OCI-LY7 (cell line): ENCODE results near the gene PRRX2. TPM values are rescaled to one million over a fixed set of nuclear protein-coding genes. Genes with fewer than 3 reads are reported as not detected.
"Not testable (repeated sequence)": the region's sequence is repeated elsewhere in the genome, so short reads cannot be mapped to it uniquely, and the experiment has no call there.

Experiments used
- BruUV-seq: library from RNA; stranded (reverse); fragments of 400-500 nt; replicated peaks from 2 replicates; lab custom pipeline; 2021; lab: Mats Ljungman, UMichigan
- CTCF ChIA-PET: fragments of 300-600 bp; sonication (Branson Sonifier 250); formaldehyde crosslinking; loops from one replicate; lab custom pipeline; 2022; ENCODE audit warnings: antibody characterized with exemption; ENCODE audit not compliant: unreplicated experiment; lab: Charles Lee
- POLR2A ChIA-PET: fragments of 300-600 bp; sonication (Branson Sonifier 250); formaldehyde crosslinking; loops from one replicate; lab custom pipeline; 2022; ENCODE audit warnings: antibody characterized with exemption; lab: Charles Lee
- DNase-seq: peaks from one replicate; pipeline ENCODE4 v3.0.0-alpha.2; 2015; ENCODE audit warnings: low spot score
- H2AFZ ChIP-seq: fragments of 200-600 bp; sonication (generic), shearing (Covaris generic); 2 replicates; pipeline ENCODE4 v1.6.1; 2014; ENCODE audit warnings: mild to moderate bottlenecking, antibody characterized with exemption, low read length, moderate library complexity
- H3K27ac ChIP-seq: fragments of 200-600 bp; sonication (generic); 2 replicates; pipeline ENCODE4 v1.5.1; 2014; ENCODE audit warnings: mixed run types, low read depth, mild to moderate bottlenecking, moderate library complexity, low read length, inconsistent platforms; ENCODE audit not compliant: poor library complexity, severe bottlenecking
- H3K36me3 ChIP-seq: fragments of 200-600 bp; sonication (generic); 2 replicates; pipeline ENCODE4 v1.6.1; 2014; ENCODE audit warnings: mild to moderate bottlenecking, antibody characterized with exemption, low read length, moderate library complexity, mixed read lengths; ENCODE audit not compliant: insufficient read depth
- H3K4me1 ChIP-seq: fragments of 200-600 bp; sonication (generic); 2 replicates; pipeline ENCODE4 v1.5.1; 2014; ENCODE audit warnings: mild to moderate bottlenecking, low read length; ENCODE audit not compliant: insufficient read depth, poor library complexity, severe bottlenecking
- H3K4me2 ChIP-seq: fragments of 200-600 bp; sonication (generic); 2 replicates; pipeline ENCODE4 v1.6.1; 2014; ENCODE audit warnings: mild to moderate bottlenecking, low read length
- H3K4me3 ChIP-seq: fragments of 200-600 bp; sonication (generic); 2 replicates; pipeline ENCODE4 v1.5.1; 2014; ENCODE audit warnings: mild to moderate bottlenecking, low read depth, low read length; ENCODE audit not compliant: poor library complexity, severe bottlenecking
- H3K79me2 ChIP-seq: fragments of 200-600 bp; sonication (generic); 2 replicates; pipeline ENCODE4 v1.6.1; 2016; ENCODE audit warnings: low read depth, mild to moderate bottlenecking, low read length, moderate library complexity, mixed read lengths; ENCODE audit not compliant: insufficient read depth
- H3K9me2 ChIP-seq: fragments of 200-600 bp; sonication (generic); 2 replicates; pipeline ENCODE4 v1.6.1; 2016; ENCODE audit warnings: mild to moderate bottlenecking, low read length, mixed read lengths; ENCODE audit not compliant: insufficient read depth
- H3K9me3 ChIP-seq: fragments of 200-600 bp; sonication (generic); 2 replicates; pipeline ENCODE4 v1.6.1; 2014; ENCODE audit warnings: mild to moderate bottlenecking, mixed run types, low read length, mixed read lengths
- H4K20me1 ChIP-seq: fragments of 200-600 bp; sonication (generic); 2 replicates; pipeline ENCODE4 v1.6.1; 2014; ENCODE audit warnings: mild to moderate bottlenecking, antibody characterized with exemption, low read length, moderate library complexity, mixed read lengths; ENCODE audit not compliant: insufficient read depth
- EZH2phosphoT487 ChIP-seq: fragments of 200-600 bp; sonication (generic); IDR thresholded peaks from 2 replicates; pipeline ENCODE4 v1.6.1; 2018; ENCODE audit warnings: low read depth, borderline replicate concordance, mild to moderate bottlenecking, mixed run types, antibody characterized with exemption, low read length, moderate library complexity, mixed read lengths
- intact Hi-C: fragments of 100-400 bp; cut with micrococcal nuclease; formaldehyde crosslinking; loops from one replicate; pipeline ENCODE4 v1.10.0; 2022; ENCODE audit not compliant: unreplicated experiment
- total RNA-seq, 2 experiments: library from RNA; depleted of rRNA in 1 of 2; stranded (reverse); fragments of >200 nt in 1 of 2; shearing (Covaris generic) in 1 of 2; gene quantifications; 2 replicates each; pipeline ENCODE4 v1.2.3, GENCODE V29; 2014 to 2022
- TF ChIP-seq, protein P1 (sequence below): fragments of 200-600 bp; sonication (generic); conservative IDR thresholded peaks from 2 replicates; pipeline ENCODE4 v1.5.1; 2014; ENCODE audit warnings: mild to moderate bottlenecking, antibody characterized with exemption, low read length, moderate library complexity, mixed read lengths

PRRX2 gene
- total RNA-seq, 2 experiments from 2014 or later = not detected

DNA sequence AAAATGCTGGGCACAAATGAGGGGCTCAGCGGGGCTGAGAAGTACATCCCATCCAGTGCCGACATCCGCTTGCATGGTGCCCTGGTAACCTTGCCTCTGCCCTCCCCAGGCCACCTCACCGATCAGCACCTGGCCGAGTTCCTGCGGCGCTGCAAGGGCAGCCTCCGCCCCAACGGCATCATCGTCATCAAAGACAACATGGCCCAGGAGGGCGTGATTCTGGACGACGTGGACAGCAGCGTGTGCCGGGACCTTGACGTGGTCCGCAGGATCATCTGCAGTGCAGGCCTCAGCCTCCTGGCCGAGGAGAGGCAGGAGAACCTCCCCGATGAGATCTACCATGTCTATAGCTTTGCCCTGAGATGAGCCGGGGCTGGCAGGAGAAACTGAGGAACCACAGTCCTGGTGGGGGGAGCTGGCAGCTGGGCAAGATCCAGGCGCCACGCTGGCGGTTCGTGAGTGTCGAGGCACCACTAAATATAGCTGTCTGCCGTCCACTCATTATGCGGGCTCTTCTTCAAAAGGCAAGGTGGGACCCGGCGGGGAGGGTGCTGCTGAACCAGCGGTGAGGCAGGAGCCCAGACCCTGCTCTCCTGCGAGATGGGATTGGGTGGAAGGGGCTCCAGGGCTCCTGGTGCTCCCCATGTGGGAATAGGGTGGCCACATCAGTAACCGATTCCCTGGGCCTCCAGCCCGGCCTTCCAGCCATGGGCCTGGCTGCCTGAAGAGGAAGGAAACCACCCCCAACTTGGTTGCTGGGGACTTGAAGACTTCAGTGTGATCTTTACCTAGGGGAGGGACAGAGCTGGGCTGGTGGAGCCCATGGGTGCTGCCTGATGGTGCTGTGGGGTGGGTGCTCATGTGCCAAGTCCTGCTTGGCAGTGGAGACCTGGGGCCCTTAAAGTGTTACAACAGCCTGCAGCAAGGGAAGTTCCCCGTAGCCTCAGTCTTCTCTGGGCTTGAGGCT, 30.1 kb upstream of the PRRX2 start:
- Histone ChIP-seq H3K4me2 (no peak overlapping the region), H3K79me2 (peaks cover 34% of the 10 kb centered on the region), H4K20me1 (peaks cover 10% of the 10 kb centered on the region; the same call in 1 of the 2 replicates), H2AFZ (no peak overlapping the region), H3K9me2 (no peaks in the 10 kb centered on the region), H3K36me3 (peaks cover 88% of the 10 kb centered on the region), H3K9me3 (no peaks in the 10 kb centered on the region), H3K27ac (no peak overlapping the region), H3K4me1 (peaks cover 4% of the 10 kb centered on the region), H3K4me3 (no peak overlapping the region)
- no TSS peak for BruUV-seq
- POLR2A ChIA-PET = no interaction called here
- no peak for DNase-seq
- TF ChIP-seq, protein P1, sequence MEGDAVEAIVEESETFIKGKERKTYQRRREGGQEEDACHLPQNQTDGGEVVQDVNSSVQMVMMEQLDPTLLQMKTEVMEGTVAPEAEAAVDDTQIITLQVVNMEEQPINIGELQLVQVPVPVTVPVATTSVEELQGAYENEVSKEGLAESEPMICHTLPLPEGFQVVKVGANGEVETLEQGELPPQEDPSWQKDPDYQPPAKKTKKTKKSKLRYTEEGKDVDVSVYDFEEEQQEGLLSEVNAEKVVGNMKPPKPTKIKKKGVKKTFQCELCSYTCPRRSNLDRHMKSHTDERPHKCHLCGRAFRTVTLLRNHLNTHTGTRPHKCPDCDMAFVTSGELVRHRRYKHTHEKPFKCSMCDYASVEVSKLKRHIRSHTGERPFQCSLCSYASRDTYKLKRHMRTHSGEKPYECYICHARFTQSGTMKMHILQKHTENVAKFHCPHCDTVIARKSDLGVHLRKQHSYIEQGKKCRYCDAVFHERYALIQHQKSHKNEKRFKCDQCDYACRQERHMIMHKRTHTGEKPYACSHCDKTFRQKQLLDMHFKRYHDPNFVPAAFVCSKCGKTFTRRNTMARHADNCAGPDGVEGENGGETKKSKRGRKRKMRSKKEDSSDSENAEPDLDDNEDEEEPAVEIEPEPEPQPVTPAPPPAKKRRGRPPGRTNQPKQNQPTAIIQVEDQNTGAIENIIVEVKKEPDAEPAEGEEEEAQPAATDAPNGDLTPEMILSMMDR = no peak
- no peak for TF ChIP-seq EZH2phosphoT487
- intact Hi-C loops = no loop called here
- CTCF ChIA-PET = no interaction called here

GRCh38 chr9:129636343-129636742, 29.1 kb upstream of the PRRX2 start:
- H3K4me3 ChIP-seq, H3K4me2 ChIP-seq, POLR2A ChIA-PET, H4K20me1 ChIP-seq, H3K9me2 ChIP-seq, H3K9me3 ChIP-seq, H3K27ac ChIP-seq, BruUV-seq, intact Hi-C loops, CTCF ChIA-PET, H2AFZ ChIP-seq, DNase-seq: not testable (repeated sequence)
- Histone ChIP-seq H3K36me3 (peaks cover 79% of the 10 kb centered on the region), H3K4me1 (peaks cover 11% of the 10 kb centered on the region), H3K79me2 (peaks cover 32% of the 10 kb centered on the region)

DNA sequence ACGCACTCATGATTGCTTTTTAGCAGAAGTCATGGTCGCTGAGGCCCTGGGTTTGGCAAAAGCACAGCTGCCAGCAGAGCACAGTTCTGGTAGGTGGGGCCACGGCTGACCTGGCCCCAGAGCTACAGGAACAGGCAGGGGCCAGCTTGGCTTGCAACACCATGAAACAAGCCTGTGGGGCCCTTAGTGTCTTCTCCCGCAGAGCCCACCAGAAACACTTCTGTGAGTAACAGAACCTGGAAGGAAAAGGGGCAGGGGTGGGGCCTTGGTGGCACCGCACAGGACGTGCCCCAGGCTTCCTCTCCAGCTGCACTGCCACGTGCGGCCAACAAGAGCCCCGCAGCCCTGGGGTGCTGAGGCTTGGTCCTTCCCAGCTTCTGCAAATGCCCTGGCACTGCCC, 28.3 kb upstream of the PRRX2 start:
- ChIA-PET CTCF (no interaction called here), POLR2A (no interaction called here)
- peaks cover 28% of the 10 kb centered on the region for H3K79me2 ChIP-seq
- intact Hi-C loops = no loop called here
- peaks cover 8% of the 10 kb centered on the region; the same call in 1 of the 2 replicates for H4K20me1 ChIP-seq
- no peak for TF ChIP-seq EZH2phosphoT487
- TF ChIP-seq, protein P1 = no peak
- DNase-seq = no peak
- H3K27ac ChIP-seq = no peak overlapping the region
- BruUV-seq = no TSS peak
- peaks cover 11% of the 10 kb centered on the region for H3K4me1 ChIP-seq
- no peak overlapping the region for H3K4me3 ChIP-seq
- no peaks in the 10 kb centered on the region for H3K9me3 ChIP-seq
- H3K4me2 ChIP-seq = no peak overlapping the region
- peaks cover 71% of the 10 kb centered on the region for H3K36me3 ChIP-seq
- H2AFZ ChIP-seq = no peak overlapping the region
- no peaks in the 10 kb centered on the region for H3K9me2 ChIP-seq
